ENCODE measurements around the gene MYBL2. TPM values are rescaled to one million over a fixed set of nuclear protein-coding genes. Genes with fewer than 3 reads are reported as not detected.

Gene MYBL2
- total RNA-seq, 1 donor from 2014 or later, result 108 TPM

DNA sequence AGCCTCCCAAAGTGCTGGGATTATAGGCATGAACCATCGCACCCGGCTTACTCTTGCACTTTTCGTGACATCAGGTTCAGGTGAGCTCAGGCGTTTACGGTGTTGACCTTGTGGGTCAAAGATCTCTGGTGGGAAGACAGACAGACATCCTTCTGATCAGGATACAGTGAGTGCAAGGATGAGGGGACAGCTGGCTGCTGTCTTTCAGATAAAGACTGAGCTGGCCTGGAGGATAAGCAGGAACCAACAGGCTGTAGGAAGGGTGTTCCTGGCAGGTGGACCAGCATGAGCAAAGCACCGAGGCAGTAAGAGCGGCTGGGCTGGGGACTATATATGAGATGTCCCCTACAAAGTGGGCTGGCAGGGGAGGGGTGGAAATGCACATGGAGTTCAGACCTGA lies 71.0 kb downstream of the MYBL2 start:
- Mint-ChIP-seq H3K9me3 (peaks cover 3% of the 10 kb centered on the region), H3K36me3 (ENCODE audit: low read depth) (no peaks in the 10 kb centered on the region), H3K4me3 (no peak overlapping the region), H3K27me3 (peaks cover 4% of the 10 kb centered on the region), H3K27ac (peak overlapping the region; percentile 70), H3K4me1 (peaks cover 24% of the 10 kb centered on the region)
- DNase-seq, result no peak
- intact Hi-C loops (cut with micrococcal nuclease), result loop anchor here (2.0 kb wide), 1 partner anchor 15 kb away; no protein-coding TSS in a partner anchor

DNA sequence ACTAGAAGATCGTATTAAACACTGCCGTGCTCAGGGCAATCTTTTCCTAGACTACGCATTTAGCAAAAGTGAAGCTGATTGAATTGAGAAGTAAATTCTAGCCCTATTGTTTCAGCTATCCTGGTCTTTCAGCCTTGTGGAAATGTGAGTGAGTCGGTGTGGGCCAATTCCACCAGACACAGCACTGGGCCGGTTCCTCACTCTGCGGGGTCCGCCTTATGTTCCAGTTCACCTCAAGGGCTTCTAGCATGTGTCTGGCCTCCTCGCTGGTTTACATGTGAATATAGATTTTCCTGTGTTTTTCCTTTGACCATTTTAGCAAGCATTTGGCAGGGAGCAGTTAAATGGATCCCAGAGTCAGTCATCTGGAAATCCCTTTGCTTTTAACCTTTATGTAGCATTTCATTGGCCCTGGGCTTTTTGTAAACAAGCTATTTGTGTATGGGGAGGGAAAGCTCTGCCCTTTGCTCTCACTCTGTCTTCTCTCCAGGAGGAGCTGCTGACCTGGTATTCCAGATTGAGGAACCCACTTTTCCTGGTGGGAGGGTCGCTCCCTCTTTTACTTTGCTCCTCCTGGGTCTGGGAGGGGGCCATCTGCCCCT lies 72.3 kb downstream of the MYBL2 start:
- no peak for DNase-seq
- intact Hi-C loops (cut with micrococcal nuclease), result no loop called here
- no peak overlapping the region for H3K4me3 Mint-ChIP-seq
- H3K36me3 Mint-ChIP-seq (ENCODE audit: low read depth), result no peaks in the 10 kb centered on the region
- peaks cover 3% of the 10 kb centered on the region for H3K9me3 Mint-ChIP-seq
- no peak overlapping the region for H3K27ac Mint-ChIP-seq
- peaks cover 9% of the 10 kb centered on the region for H3K27me3 Mint-ChIP-seq
- peaks cover 17% of the 10 kb centered on the region for H3K4me1 Mint-ChIP-seq

DNA sequence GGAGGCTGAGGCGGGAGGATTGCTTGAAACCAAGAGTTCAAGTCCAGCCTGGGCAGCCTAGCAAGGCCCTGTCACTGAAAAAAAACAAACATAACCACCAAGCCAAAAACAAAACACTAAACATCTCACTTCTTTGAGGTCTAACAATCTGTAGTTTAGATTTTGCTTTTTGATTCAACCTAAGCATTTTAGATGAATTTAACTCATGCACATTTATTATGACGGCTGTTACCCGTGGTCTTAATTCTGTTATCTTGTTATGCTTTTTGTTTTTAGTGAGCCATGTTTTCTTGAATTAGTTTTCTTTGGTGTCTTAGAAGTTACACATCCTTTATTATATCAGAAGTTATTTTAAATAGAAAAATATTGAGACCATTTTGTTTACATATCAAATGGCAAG lies 73.7 kb downstream of the MYBL2 start:
- H3K4me3 Mint-ChIP-seq, result no peak overlapping the region
- H3K27me3 Mint-ChIP-seq, result peaks cover 9% of the 10 kb centered on the region
- no peaks in the 10 kb centered on the region for H3K36me3 Mint-ChIP-seq (ENCODE audit: low read depth)
- H3K27ac Mint-ChIP-seq, result no peak overlapping the region
- H3K4me1 Mint-ChIP-seq, result peaks cover 17% of the 10 kb centered on the region
- intact Hi-C loops (cut with micrococcal nuclease), result no loop called here
- H3K9me3 Mint-ChIP-seq, result peaks cover 3% of the 10 kb centered on the region
- DNase-seq, result no peak

DNA sequence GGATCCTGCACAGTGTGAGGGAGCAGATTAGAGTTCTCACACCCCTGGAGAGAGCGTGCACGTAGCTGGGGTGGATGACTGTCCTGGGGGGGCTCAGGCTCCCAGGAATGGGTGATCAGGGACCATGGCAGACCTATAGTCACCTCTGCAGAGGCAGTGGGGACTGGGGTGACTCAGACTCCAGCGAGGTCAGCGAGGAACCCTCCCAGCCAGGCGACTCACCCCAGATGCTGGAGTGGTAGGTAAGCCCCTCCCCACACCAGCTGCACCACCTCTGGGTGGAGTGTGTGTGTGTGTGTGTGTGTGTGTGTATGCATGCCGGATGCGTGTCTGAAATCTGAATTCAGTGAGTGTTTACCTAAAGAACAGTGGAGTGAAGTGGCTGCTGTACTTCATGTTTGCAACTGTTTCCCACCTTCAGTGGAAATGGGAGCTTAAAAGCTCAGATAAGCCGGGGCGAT lies 77.3 kb downstream of the MYBL2 start:
- Mint-ChIP-seq H3K27ac (no peak overlapping the region), H3K4me1 (peaks cover 13% of the 10 kb centered on the region), H3K36me3 (ENCODE audit: low read depth) (no peaks in the 10 kb centered on the region), H3K27me3 (peaks cover 9% of the 10 kb centered on the region), H3K9me3 (peaks cover 3% of the 10 kb centered on the region), H3K4me3 (no peak overlapping the region)
- intact Hi-C loops (cut with micrococcal nuclease), result no loop called here
- no peak for DNase-seq

DNA sequence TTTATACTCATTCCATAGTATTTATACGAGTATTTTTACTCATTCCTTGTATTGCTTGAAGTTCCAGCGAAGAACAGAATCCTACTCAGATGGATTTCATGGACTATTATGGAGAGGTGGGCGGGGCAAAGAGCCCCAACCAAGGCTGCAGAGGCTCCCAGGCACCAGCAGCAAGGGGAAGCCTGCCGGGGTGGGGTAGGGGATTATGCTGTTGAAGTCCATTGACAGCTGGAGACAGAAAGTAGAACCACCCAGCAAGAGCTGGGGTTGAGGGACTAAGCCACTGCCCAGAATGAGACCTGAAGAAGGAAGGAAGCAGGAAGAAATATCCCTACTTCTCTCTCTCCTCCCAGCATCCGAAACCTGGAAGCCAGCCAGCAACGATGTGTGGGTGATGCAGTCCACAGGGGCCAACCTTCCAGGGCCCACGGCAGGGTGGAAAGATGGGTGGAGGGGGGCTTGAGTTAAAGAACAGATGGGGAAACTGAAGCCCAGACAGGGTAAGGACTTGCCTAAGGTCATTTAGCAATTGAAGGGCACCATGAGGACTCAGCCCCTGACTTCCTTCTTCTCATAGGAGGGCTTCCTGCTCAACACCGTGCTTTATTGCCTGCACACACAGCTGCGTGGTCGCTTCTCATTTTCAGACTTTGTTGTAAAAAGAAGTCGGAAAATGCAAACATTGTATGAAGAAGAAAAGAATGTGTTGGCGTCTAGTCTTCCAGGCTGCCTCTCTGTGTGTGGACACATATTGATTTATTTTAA lies 78.2 kb downstream of the MYBL2 start:
- Mint-ChIP-seq H3K9me3 (peaks cover 3% of the 10 kb centered on the region), H3K4me1 (peaks cover 20% of the 10 kb centered on the region), H3K36me3 (ENCODE audit: low read depth) (no peaks in the 10 kb centered on the region), H3K27me3 (peaks cover 9% of the 10 kb centered on the region), H3K4me3 (no peak overlapping the region), H3K27ac (no peak overlapping the region)
- intact Hi-C loops (cut with micrococcal nuclease), result no loop called here
- no peak for DNase-seq

DNA sequence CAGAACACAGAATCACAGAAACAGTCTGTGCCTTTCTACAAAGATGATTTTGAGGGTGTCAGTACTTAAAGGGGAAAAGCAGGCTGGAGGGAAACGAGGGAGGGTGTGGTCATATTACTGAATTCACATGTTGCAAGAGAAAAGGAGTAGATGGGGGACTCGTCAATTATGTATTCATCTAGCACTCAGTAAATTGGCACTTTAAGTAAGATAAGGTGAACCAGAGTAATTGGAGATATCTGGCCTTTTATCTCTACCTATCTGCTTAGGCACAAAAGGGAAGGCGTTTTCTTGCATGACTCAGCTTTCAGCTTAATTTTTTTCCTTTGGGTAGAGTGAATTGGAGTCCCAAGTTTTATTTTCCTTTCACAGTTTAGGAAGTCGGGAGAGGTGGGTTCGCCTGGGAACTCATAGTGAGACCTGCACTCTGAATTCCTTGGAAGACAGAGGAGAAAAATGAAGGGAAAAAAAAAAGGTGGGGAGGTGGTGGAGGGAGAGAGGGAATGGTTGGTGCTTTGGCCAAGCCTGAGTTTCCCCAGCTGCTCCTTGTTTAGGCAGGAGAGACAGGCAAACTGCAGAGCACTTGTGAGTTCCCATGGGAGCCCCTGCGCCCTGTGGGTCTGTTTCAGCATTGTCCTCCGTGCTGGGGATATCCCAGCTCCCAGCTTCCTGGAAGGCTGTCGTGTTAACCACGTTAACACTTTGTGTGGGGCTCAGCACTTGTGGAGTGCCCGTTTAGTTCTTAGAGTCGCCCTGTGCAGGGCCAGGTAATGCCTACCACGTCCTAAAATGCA lies 79.6 kb downstream of the MYBL2 start:
- Mint-ChIP-seq H3K9me3 (peaks cover 3% of the 10 kb centered on the region), H3K4me3 (no peak overlapping the region), H3K4me1 (peaks cover 33% of the 10 kb centered on the region), H3K27ac (peak overlapping the region; percentile 11), H3K36me3 (ENCODE audit: low read depth) (peaks cover 1% of the 10 kb centered on the region), H3K27me3 (peaks cover 9% of the 10 kb centered on the region)
- intact Hi-C loops (cut with micrococcal nuclease), result no loop called here
- no peak for DNase-seq

DNA sequence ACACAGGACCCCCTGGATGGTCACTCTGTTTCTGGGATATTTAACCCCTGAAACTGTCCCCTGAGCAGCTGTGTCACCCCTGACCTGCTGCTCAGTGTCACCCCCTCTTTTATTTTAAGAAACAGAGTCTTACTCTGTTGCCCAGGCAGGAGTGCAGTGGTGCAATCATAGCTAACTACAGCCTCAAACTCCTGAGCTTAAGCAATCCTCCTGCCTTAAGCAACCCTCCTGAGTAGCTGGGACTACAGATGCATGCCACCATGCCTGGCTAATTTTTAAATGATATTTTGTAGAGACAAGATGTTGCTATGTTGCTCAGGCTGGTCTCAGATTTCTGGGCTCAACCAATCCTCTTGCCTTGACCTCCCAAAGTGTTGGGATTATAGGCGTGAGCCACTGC lies 81.4 kb downstream of the MYBL2 start:
- peaks cover 2% of the 10 kb centered on the region for H3K27me3 Mint-ChIP-seq
- no peak for DNase-seq
- no peak overlapping the region for H3K4me3 Mint-ChIP-seq
- intact Hi-C loops (cut with micrococcal nuclease), result no loop called here
- H3K4me1 Mint-ChIP-seq, result peaks cover 46% of the 10 kb centered on the region
- H3K27ac Mint-ChIP-seq, result no peak overlapping the region
- H3K36me3 Mint-ChIP-seq (ENCODE audit: low read depth), result peaks cover 1% of the 10 kb centered on the region
- no peaks in the 10 kb centered on the region for H3K9me3 Mint-ChIP-seq

DNA sequence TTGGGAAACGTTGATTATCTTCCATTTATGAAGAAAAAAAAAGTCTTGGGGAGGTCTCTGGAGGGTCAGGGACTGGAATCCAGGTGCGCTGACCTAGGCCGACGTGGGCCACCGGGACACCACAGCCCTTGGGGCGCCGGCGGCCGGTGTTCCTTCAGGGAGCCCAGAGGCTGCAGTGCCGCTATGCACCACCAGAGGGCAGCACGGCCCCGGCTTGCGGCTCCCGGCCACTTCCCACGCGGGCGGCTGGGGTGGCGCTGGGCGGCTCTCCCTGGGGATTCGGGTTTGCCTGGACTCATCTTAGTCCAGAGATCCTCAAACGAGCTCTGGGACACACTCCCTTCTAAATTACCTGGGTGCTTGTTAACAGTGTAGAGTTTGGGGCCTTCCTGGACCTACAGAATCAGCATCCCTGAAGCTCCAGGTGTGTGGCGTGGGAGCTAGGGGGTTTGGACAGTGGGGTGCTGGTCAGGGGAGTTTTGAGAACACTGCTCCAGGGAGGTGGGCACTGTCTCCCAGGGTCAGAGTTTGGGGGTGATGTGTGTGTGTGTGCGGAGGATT lies 82.9 kb downstream of the MYBL2 start:
- Mint-ChIP-seq H3K4me1 (peaks cover 52% of the 10 kb centered on the region), H3K4me3 (peak overlapping the region; percentile 38), H3K9me3 (no peaks in the 10 kb centered on the region), H3K27ac (peak overlapping the region; percentile 88), H3K36me3 (ENCODE audit: low read depth) (peaks cover 6% of the 10 kb centered on the region), H3K27me3 (no peaks in the 10 kb centered on the region)
- intact Hi-C loops (cut with micrococcal nuclease), result loop anchor here (1.0 to 5.0 kb wide), 9 partner anchors 27 to 1217 kb away; partner anchors contain the start of genes SRSF6 and STK4
- peak; percentile 95 for DNase-seq

DNA sequence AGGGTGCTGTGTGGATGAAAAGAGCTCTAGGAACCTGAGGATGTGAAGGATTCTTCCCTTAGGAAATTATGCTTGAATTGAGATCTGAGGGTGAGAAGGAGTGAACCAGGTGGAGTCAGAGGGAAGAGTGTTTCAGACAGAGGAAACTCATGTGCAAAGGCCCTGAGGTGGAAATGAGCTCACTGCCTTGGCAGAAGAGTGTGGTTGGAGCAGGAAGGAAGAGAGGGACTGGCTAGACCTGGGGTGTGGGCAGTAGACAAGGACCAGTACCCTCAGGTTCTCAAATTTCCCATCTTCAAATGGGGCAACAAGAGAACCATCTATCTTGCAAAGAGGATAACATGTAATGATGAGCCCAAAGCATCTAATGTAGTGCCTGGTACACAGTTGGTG lies 83.9 kb downstream of the MYBL2 start:
- DNase-seq, result no peak
- H3K9me3 Mint-ChIP-seq, result no peaks in the 10 kb centered on the region
- peak overlapping the region; percentile 53 for H3K4me3 Mint-ChIP-seq
- intact Hi-C loops (cut with micrococcal nuclease), result loop anchor here (1.0 to 5.0 kb wide), 13 partner anchors 14 to 1217 kb away; partner anchors contain the start of genes SRSF6 and STK4
- peaks cover 6% of the 10 kb centered on the region for H3K36me3 Mint-ChIP-seq (ENCODE audit: low read depth)
- H3K4me1 Mint-ChIP-seq, result peaks cover 52% of the 10 kb centered on the region
- no peaks in the 10 kb centered on the region for H3K27me3 Mint-ChIP-seq
- H3K27ac Mint-ChIP-seq, result peak overlapping the region; percentile 98

DNA sequence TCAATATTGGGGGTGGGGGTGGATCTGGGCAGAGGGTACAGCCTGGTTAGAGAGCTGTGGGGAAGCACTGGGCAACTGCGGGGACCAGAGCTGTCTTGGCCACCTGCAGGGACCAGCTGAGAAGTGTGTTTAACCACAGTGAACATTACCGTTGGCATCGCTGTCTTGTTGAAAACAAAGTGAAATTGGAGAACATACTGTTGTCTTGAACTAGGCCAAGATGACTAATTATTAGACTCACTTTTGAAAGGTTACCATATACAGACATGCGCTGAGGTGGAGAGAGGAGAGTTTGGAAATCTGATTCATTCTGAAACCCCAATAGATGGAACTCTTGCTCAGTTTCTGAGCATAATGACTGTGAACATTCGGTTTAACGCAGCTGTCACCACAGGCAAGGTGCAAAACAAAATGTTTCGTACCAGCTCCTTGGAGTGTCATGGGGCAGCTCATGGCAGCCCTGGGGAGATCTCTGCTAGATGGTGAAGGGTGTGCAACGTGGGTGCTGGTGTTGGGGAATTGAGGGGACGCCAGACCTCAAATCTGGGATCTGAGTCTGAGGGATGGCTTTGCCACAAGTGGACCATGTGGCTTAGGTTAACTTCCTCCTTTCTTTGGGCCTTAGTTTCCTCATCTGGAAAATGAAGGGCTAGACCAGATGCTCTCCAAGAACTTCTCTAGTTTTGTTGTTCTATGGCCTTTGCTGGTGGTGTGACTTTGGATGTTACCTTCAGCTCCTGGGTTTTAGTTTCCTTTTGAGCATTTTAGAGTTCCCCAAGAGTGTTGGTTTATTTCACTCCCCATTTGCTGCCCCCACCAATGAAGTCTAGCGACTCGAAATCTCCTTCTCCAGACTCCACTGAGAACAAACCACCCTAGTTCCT lies 84.5 kb downstream of the MYBL2 start:
- Mint-ChIP-seq H3K36me3 (ENCODE audit: low read depth) (peaks cover 6% of the 10 kb centered on the region), H3K4me1 (peaks cover 50% of the 10 kb centered on the region), H3K9me3 (no peaks in the 10 kb centered on the region), H3K27ac (peak overlapping the region; percentile 98), H3K4me3 (peak overlapping the region; percentile 53), H3K27me3 (no peaks in the 10 kb centered on the region)
- intact Hi-C loops (cut with micrococcal nuclease), result loop anchor here (1.0 to 5.0 kb wide), 13 partner anchors 15 to 1216 kb away; partner anchors contain the start of genes SRSF6 and STK4
- peak; percentile 90 for DNase-seq

DNA sequence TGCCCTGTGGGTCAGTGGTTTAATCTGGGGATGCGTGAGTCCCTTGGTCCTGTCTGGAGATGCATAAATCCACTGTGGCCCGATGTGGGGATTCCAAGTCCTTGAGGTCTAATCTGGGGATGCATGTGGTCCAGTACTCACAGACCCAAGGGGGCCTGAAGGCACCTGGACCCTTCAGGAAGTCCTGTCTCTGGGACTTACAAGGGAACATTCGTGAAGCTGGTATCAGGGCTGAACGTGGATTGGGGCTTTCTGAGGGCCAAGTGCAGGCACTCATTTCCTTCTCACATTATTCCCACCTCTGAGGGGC lies 85.1 kb downstream of the MYBL2 start:
- peak overlapping the region; percentile 98 for H3K27ac Mint-ChIP-seq
- H3K27me3 Mint-ChIP-seq, result no peaks in the 10 kb centered on the region
- DNase-seq, result no peak
- H3K36me3 Mint-ChIP-seq (ENCODE audit: low read depth), result peaks cover 6% of the 10 kb centered on the region
- H3K9me3 Mint-ChIP-seq, result no peaks in the 10 kb centered on the region
- H3K4me1 Mint-ChIP-seq, result peaks cover 46% of the 10 kb centered on the region
- peak overlapping the region; percentile 53 for H3K4me3 Mint-ChIP-seq
- intact Hi-C loops (cut with micrococcal nuclease), result loop anchor here (5.0 kb wide), 4 partner anchors 70 to 1215 kb away; partner anchors contain the start of genes SRSF6 and STK4

DNA sequence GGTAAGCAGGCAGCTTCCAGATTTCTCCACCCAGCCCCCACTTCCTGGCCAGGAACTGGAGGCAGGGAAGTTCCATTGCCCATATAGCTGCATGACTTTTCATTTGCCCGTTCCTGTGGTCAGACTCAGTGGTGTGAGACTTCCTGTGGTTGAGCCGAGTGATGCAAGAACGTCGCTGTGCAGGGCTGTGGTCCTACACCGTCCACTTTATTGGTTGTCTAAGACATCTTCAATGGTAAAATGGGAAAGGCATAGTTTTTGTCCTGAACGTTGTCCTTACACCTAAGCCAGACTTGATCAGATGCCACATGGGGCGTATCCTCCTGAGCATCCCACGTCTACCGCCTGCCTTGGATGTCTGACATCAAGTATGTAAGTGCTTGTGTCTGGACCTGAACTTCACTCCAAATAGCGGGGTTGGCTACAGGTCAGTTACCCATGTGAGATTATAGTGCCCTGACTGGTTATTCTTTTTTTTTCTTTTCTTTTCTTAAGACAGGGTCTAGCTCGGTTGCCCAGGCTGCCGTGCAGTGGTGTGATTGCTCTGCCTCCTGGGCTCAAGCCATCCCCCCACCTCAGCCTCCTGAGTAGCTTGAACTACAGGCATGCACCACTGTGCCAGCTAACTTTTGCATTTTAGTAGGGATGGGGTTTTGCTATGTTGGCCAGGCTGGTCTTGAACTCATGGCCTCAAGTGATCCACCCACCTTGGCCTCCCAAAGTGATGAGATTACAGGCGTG lies 85.8 kb downstream of the MYBL2 start:
- Mint-ChIP-seq H3K9me3 (no peaks in the 10 kb centered on the region), H3K27me3 (no peaks in the 10 kb centered on the region), H3K36me3 (ENCODE audit: low read depth) (peaks cover 6% of the 10 kb centered on the region), H3K27ac (peak overlapping the region; percentile 98), H3K4me3 (peak overlapping the region; percentile 53), H3K4me1 (peaks cover 44% of the 10 kb centered on the region)
- intact Hi-C loops (cut with micrococcal nuclease), result loop anchor here (5.0 kb wide), 4 partner anchors 70 to 1215 kb away; partner anchors contain the start of genes SRSF6 and STK4
- peak; percentile 82 for DNase-seq

Measured in activated CD4-positive, alpha-beta T cell treated with anti-CD3 and anti-CD28 coated beads, Interleukin-2, amount 10 ng/mL, durations not matched to agents 24 days and 14 days (primary cell).